H1 (cell line): ENCODE results near the gene OR10G2. TPM values are rescaled to one million over a fixed set of nuclear protein-coding genes. Genes with fewer than 3 reads are reported as not detected.

Experiments used
- CTCF ChIA-PET: fragments of 300-600 bp; sonication (Branson Sonifier 250); formaldehyde crosslinking; loops from one replicate; lab custom pipeline; 2021; ENCODE audit not compliant: partially characterized antibody; lab: Charles Lee
- POLR2A ChIA-PET: fragments of 300-600 bp; sonication (Branson Sonifier 250); formaldehyde crosslinking; loops from one replicate; lab custom pipeline; 2021; ENCODE audit warnings: inconsistent platforms; ENCODE audit not compliant: partially characterized antibody; lab: Charles Lee
- DNase-seq, 2 experiments: peaks; one replicate each; pipeline versions ENCODE4 v3.0.0 to v3.0.0-alpha.2; 2010 to 2022; ENCODE audit warnings: low spot score in 2 of 2, low read depth in 1 of 2, mixed read lengths in 1 of 2
- FAIRE-seq: peaks from 2 replicates; lab custom pipeline; 2011; peaks lifted over from hg19 to GRCh38; lab: Jason Lieb, UNC
- H2AFZ ChIP-seq: 2 replicates; pipeline ENCODE4 v1.8.1; 2012; ENCODE audit warnings: low read length, inconsistent platforms
- H2AK5ac ChIP-seq: 2 replicates; pipeline ENCODE4 v1.6.1; 2013; ENCODE audit warnings: low read depth, low read length
- H2BK120ac ChIP-seq: replicated peaks from 2 replicates; pipeline ENCODE3; 2013; ENCODE audit warnings: low read depth, low read length, inconsistent platforms
- H2BK12ac ChIP-seq: 2 replicates; pipeline ENCODE4 v1.6.1; 2013; ENCODE audit warnings: low read depth, low read length
- H2BK15ac ChIP-seq: 2 replicates; pipeline ENCODE4 v1.6.1; 2013; ENCODE audit warnings: low read length
- H2BK20ac ChIP-seq: 2 replicates; pipeline ENCODE4 v1.6.1; 2013; ENCODE audit warnings: low read length
- H2BK5ac ChIP-seq: 2 replicates; pipeline ENCODE4 v1.6.1; 2013; ENCODE audit warnings: low read depth, low read length
- H3K14ac ChIP-seq: 2 replicates; pipeline ENCODE4 v1.6.1; 2013; ENCODE audit warnings: inconsistent platforms; ENCODE audit not compliant: insufficient read length
- H3K18ac ChIP-seq: 2 replicates; pipeline ENCODE4 v1.6.1; 2013; ENCODE audit warnings: low read length; ENCODE audit errors: extremely low read depth
- H3K23ac ChIP-seq: 2 replicates; pipeline ENCODE4 v1.6.1; 2013; ENCODE audit warnings: inconsistent platforms; ENCODE audit not compliant: insufficient read length
- H3K23me2 ChIP-seq: 2 replicates; pipeline ENCODE4 v1.6.1; 2013; ENCODE audit warnings: low read depth, low read length
- H3K27ac ChIP-seq: 2 replicates; pipeline ENCODE4 v1.6.1; 2011; ENCODE audit warnings: low read depth, low read length, inconsistent platforms
- H3K27me3 ChIP-seq, 4 experiments: replicated peaks in 1 of 4; 1 replicate in 1 of 4; 2 replicates in 3 of 4; pipeline versions ENCODE4 v1.6.1 to v1.8.1; 2011 to 2013; ENCODE audit warnings: low read length in 3 of 4, mild to moderate bottlenecking in 3 of 4, inconsistent platforms in 2 of 4, mixed read lengths in 2 of 4, moderate library complexity in 1 of 4; ENCODE audit not compliant: control insufficient read depth in 3 of 4, insufficient read depth in 3 of 4; ENCODE audit errors: extremely low read depth in 1 of 4
- H3K36me3 ChIP-seq, 4 experiments: 2 replicates each; pipeline versions ENCODE4 v1.6.1 to v1.8.1; 2011 to 2013; ENCODE audit warnings: mild to moderate bottlenecking in 4 of 4, low read length in 3 of 4, moderate library complexity in 2 of 4, control low read depth in 1 of 4, inconsistent platforms in 1 of 4; ENCODE audit not compliant: insufficient read depth in 4 of 4, control insufficient read depth in 2 of 4
- H3K4ac ChIP-seq: replicated peaks from 2 replicates; pipeline ENCODE3; 2013; ENCODE audit warnings: low read length, low read depth, mixed read lengths, inconsistent platforms; ENCODE audit not compliant: insufficient read length
- H3K4me1 ChIP-seq, 4 experiments: replicated peaks in 1 of 4; 1 replicate in 1 of 4; 2 replicates in 3 of 4; pipeline versions ENCODE4 v1.6.1 to v1.8.1; 2011 to 2013; ENCODE audit warnings: low read length in 3 of 4, inconsistent platforms in 2 of 4, mixed read lengths in 1 of 4; ENCODE audit not compliant: insufficient read depth in 4 of 4, control insufficient read depth in 3 of 4
- H3K4me2 ChIP-seq, 2 experiments: 2 replicates each; pipeline versions ENCODE4 v1.6.1 to v1.8.1; 2011 to 2013; ENCODE audit warnings: low read depth in 2 of 2, low read length in 2 of 2, control low read depth in 1 of 2, inconsistent platforms in 1 of 2, mild to moderate bottlenecking in 1 of 2; ENCODE audit not compliant: insufficient read depth in 1 of 2
- H3K4me3 ChIP-seq, 4 experiments: fragments of 200-600, 300-600 bp in 1 of 4; sonication (generic), shearing (Covaris generic), sonication (Bioruptor Twin) in 1 of 4; 2 replicates each; pipeline versions ENCODE4 v1.5.1 to v1.8.1; 2011 to 2016; ENCODE audit warnings: low read length in 4 of 4, low read depth in 3 of 4, control low read depth in 2 of 4, inconsistent platforms in 2 of 4, mild to moderate bottlenecking in 2 of 4, mixed read lengths in 1 of 4, moderate library complexity in 1 of 4; ENCODE audit not compliant: insufficient read depth in 2 of 4; ENCODE audit errors: extremely low read depth in 1 of 4
- H3K56ac ChIP-seq: replicated peaks from 2 replicates; pipeline ENCODE3; 2013; ENCODE audit warnings: low read depth, mild to moderate bottlenecking, mixed read lengths, low read length, inconsistent platforms; ENCODE audit not compliant: insufficient read length
- H3K79me1 ChIP-seq: 2 replicates; pipeline ENCODE4 v1.6.1; 2013; ENCODE audit warnings: low read depth, low read length, control low read depth
- H3K79me2 ChIP-seq, 2 experiments: 2 replicates each; pipeline versions ENCODE4 v1.6.1 to v1.8.1; 2012 to 2013; ENCODE audit warnings: low read length in 2 of 2, mild to moderate bottlenecking in 2 of 2, inconsistent platforms in 1 of 2; ENCODE audit not compliant: insufficient read depth in 2 of 2, control insufficient read depth in 1 of 2
- H3K9ac ChIP-seq, 4 experiments: replicated peaks in 1 of 4; 1 replicate in 1 of 4; 2 replicates in 3 of 4; pipeline versions ENCODE4 v1.6.1 to v1.8.1; 2011 to 2013; ENCODE audit warnings: low read depth in 3 of 4, low read length in 3 of 4, control low read depth in 2 of 4, mild to moderate bottlenecking in 2 of 4, moderate library complexity in 2 of 4, inconsistent platforms in 1 of 4; ENCODE audit errors: extremely low read depth in 1 of 4
- H3K9me3 ChIP-seq, 2 experiments: 2 replicates each; pipeline versions ENCODE4 v1.6.1 to v1.8.1; 2012 to 2013; ENCODE audit warnings: mild to moderate bottlenecking in 2 of 2, moderate library complexity in 2 of 2, control low read depth in 1 of 2, inconsistent platforms in 1 of 2, low read depth in 1 of 2, low read length in 1 of 2, mixed read lengths in 1 of 2; ENCODE audit not compliant: insufficient read depth in 2 of 2
- H4K20me1 ChIP-seq, 2 experiments: replicated peaks in 1 of 2; 2 replicates each; pipeline versions ENCODE3 to v1.8.1; 2011 to 2013; ENCODE audit warnings: inconsistent platforms in 2 of 2, low read length in 2 of 2, mild to moderate bottlenecking in 1 of 2; ENCODE audit not compliant: insufficient read depth in 2 of 2, control insufficient read depth in 1 of 2
- H4K5ac ChIP-seq: 2 replicates; pipeline ENCODE4 v1.6.1; 2013; ENCODE audit warnings: low read length, low read depth, mixed read lengths, inconsistent platforms; ENCODE audit not compliant: insufficient read length
- H4K8ac ChIP-seq: 2 replicates; pipeline ENCODE4 v1.8.0; 2013; ENCODE audit warnings: mild to moderate bottlenecking, moderate library complexity, low read length, inconsistent platforms; ENCODE audit not compliant: insufficient read depth; ENCODE audit errors: extremely low read depth
- H4K91ac ChIP-seq: replicated peaks from 2 replicates; pipeline ENCODE3; 2013; ENCODE audit warnings: low read length, mixed read lengths, inconsistent platforms; ENCODE audit not compliant: insufficient read length
- HDAC6 ChIP-seq: IDR thresholded peaks from one replicate; pipeline ENCODE4 v1.7.1; 2012; ENCODE audit warnings: low read depth, mild to moderate bottlenecking, inconsistent platforms, low read length, moderate library complexity
- JUN ChIP-seq: IDR thresholded peaks from 2 replicates; pipeline ENCODE4 v1.6.1; 2011; ENCODE audit warnings: low read depth, mild to moderate bottlenecking, improper control_type of control experiment, low read length
- MAFK ChIP-seq: IDR thresholded peaks from 2 replicates; pipeline ENCODE4 v1.6.1; 2012; ENCODE audit warnings: low read depth, mild to moderate bottlenecking, improper control_type of control experiment, low read length
- WGBS, 2 experiments: shearing (Covaris generic) in 1 of 2; methylation state at CpG; one replicate each; pipeline versions ENCODE4 v1.1.6 to v1.1.7; 2013 to 2015; ENCODE audit warnings: low lambda C conversion rate in 2 of 2, mixed read lengths in 2 of 2, inconsistent platforms in 1 of 2, low coverage in 1 of 2, missing lambda C conversion rate in 1 of 2; ENCODE audit not compliant: insufficient replicate concordance in 2 of 2, insufficient coverage in 1 of 2, insufficient read length in 1 of 2; ENCODE audit errors: extremely low coverage in 1 of 2, missing lambda C conversion rate in 1 of 2; 5-methylcytosine and 5-hydroxymethylcytosine counted together
- polyA plus RNA-seq, 7 experiments: library from polyadenylated mRNA; depleted of rRNA in 3 of 7; stranded (reverse) in 5 of 7; unstranded in 2 of 7; fragments of >200 nt in 5 of 7; fragments of 200-250 nt in 2 of 7; gene quantifications; 1 replicate in 5 of 7; 2 replicates in 1 of 7; 4 replicates in 1 of 7; pipeline versions ENCODE4 v1.2.1 to v1.2.3, GENCODE V29; 2011 to 2013; ENCODE audit warnings: missing spikeins in 2 of 7, mixed read lengths in 2 of 7
- total RNA-seq: library from RNA; stranded (reverse); fragmentation: NEBNext Ultra II Directional; extraction: Animal tissue kit (Norgen Biotek cat#: 25700); gene quantifications from 2 replicates; pipeline ENCODE4 v1.2.1, GENCODE V29; 2021

Gene OR10G2
- total and polyA plus RNA-seq, 2 of the 8 experiments (the other 6 are each of a cell fraction or from before 2014, with no cell fraction given): not detected

- H3K23me2 ChIP-seq: no peaks in the 10 kb centered on the region
- H3K14ac ChIP-seq: no peak overlapping the region
- H4K91ac ChIP-seq: no peak overlapping the region
- no peaks in the 10 kb centered on the region for H3K79me2 ChIP-seq
- no peak overlapping the region for H2AFZ ChIP-seq
- no peak overlapping the region for H2BK5ac ChIP-seq
- H2BK12ac ChIP-seq: no peak overlapping the region
- no peak overlapping the region for H4K8ac ChIP-seq
- TF ChIP-seq MAFK: peak; percentile 30; the same call in 1 of the 2 replicates
- TF ChIP-seq JUN: no peak
- no peak for TF ChIP-seq HDAC6
- TF ChIP-seq, all 59 proteins: peak for 1
- Histone ChIP-seq H3K23ac (no peak overlapping the region), H3K4me3 (no peak overlapping the region), H2BK20ac (no peak overlapping the region), H2BK15ac (no peak overlapping the region), H3K4me2 (no peak overlapping the region), H3K9me3 (no peaks in the 10 kb centered on the region), H4K5ac (no peak overlapping the region), H3K79me1 (no peaks in the 10 kb centered on the region), H3K27ac (no peak overlapping the region), H2BK120ac (no peak overlapping the region), H3K4me1 (no peaks in the 10 kb centered on the region), H3K27me3 (no peaks in the 10 kb centered on the region), H3K36me3 (no peaks in the 10 kb centered on the region), H2AK5ac (no peak overlapping the region), H3K9ac (no peak overlapping the region), H4K20me1 (no peaks in the 10 kb centered on the region), H3K56ac (no peak overlapping the region), H3K4ac (no peak overlapping the region), H3K18ac (no peak overlapping the region)
- 85% methylated on average over 4 of the region's 4 CpGs; no CpG with 5 or more reads in 1 of the 2 experiments for WGBS, 2 experiments
- no peak for DNase-seq
- ChIA-PET CTCF (interaction anchor here (0.8 to 2.9 kb wide), 4 partner anchors 14 to 48 kb away, joined by 3 to 11 read pairs (median 4); no protein-coding TSS in a partner anchor), POLR2A (interaction anchor here (0.6 kb wide), 1 partner anchor 967 kb away, joined by 5 read pairs; no protein-coding TSS in a partner anchor)
- peak; percentile 28 for FAIRE-seq
These were observed 40.8 kb upstream of the OR10G2 start for GRCh38 chr14:21675566-21675965.
